ENCODE measurements around the gene IFNGR2.
A peak's percentile ranks its signal among the peaks of the same experiment; 100 is the strongest.
"Not testable (repeated sequence)": the region's sequence is repeated elsewhere in the genome, so short reads cannot be mapped to it uniquely, and the experiment has no call there.

The IFNGR2 gene

DNA sequence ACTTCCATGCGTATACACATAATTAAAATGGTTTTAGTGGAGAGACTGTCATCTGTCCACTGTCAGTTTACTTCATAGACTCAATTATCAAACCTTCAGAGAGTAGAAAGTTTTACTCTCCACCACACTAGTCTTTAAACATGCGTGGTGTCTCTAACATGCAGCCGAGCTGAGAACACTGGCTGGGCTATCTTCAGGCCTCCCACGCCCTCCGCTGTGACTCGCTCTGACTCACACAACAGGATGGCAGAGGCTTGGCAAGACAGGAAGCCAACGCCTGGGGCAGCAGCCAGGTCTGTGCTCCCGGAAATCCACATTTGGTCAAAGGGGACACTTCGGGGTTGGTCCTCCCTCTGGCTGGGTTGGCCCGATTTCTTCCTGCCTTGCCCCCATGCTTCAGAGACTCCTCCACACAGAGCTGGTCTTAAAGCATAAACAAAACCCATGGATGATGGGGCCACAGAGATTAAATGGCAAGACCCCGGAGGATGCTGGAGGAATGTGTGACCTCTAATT lies 22.7 kb upstream of the IFNGR2 start:
- peaks cover 43% of the 10 kb centered on the region for H3K4me1 ChIP-seq (ENCODE audit: insufficient read depth, poor library complexity, severe bottlenecking)
- H3K9me3 ChIP-seq (ENCODE audit: severe bottlenecking) = no peaks in the 10 kb centered on the region
- peak overlapping the region; percentile 94 for H3K27ac ChIP-seq (ENCODE audit: poor library complexity, severe bottlenecking)
- no peaks in the 10 kb centered on the region for H3K27me3 ChIP-seq (ENCODE audit: insufficient read depth, poor library complexity, severe bottlenecking)
- TF ChIP-seq, protein P1, sequence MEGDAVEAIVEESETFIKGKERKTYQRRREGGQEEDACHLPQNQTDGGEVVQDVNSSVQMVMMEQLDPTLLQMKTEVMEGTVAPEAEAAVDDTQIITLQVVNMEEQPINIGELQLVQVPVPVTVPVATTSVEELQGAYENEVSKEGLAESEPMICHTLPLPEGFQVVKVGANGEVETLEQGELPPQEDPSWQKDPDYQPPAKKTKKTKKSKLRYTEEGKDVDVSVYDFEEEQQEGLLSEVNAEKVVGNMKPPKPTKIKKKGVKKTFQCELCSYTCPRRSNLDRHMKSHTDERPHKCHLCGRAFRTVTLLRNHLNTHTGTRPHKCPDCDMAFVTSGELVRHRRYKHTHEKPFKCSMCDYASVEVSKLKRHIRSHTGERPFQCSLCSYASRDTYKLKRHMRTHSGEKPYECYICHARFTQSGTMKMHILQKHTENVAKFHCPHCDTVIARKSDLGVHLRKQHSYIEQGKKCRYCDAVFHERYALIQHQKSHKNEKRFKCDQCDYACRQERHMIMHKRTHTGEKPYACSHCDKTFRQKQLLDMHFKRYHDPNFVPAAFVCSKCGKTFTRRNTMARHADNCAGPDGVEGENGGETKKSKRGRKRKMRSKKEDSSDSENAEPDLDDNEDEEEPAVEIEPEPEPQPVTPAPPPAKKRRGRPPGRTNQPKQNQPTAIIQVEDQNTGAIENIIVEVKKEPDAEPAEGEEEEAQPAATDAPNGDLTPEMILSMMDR (IDR thresholded peaks at IDR 0.05; ENCODE audit: poor library complexity, severe bottlenecking) = no peak
- H3K4me3 ChIP-seq (ENCODE audit: severe bottlenecking) = no peak overlapping the region
- ATAC-seq (ENCODE audit: low read depth) (peak; percentile 89), DNase-seq (ENCODE audit: low spot score) (peak; percentile 97)
- no peaks in the 10 kb centered on the region for H3K36me3 ChIP-seq (ENCODE audit: low read depth)

DNA sequence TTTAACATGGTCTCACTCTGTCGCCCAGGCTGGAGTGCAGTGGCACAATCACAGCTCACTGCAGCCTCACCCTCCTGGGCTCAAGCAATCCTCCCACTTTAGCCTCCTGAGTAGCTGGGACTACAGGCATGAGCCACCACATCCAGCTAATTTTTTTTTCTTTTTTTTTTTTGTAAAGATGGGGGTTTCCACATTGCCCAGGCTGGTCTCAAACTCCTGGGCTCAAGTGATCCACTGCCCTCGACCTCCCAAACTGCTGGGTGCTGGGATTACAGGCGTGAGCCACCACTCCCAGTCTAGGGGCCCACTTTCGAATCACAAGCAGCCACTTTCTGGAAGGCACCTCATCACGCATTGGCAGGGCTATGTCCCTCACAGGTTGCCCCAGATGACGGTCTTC lies 21.8 kb upstream of the IFNGR2 start:
- H3K9me3 ChIP-seq (ENCODE audit: severe bottlenecking); ATAC-seq (ENCODE audit: low read depth); H3K4me3 ChIP-seq (ENCODE audit: severe bottlenecking); DNase-seq (ENCODE audit: low spot score); H3K27me3 ChIP-seq (ENCODE audit: insufficient read depth, poor library complexity, severe bottlenecking); H3K36me3 ChIP-seq (ENCODE audit: low read depth): not testable (repeated sequence)
- H3K27ac ChIP-seq (ENCODE audit: poor library complexity, severe bottlenecking) = peak overlapping the region; percentile 94
- peaks cover 43% of the 10 kb centered on the region for H3K4me1 ChIP-seq (ENCODE audit: insufficient read depth, poor library complexity, severe bottlenecking)

DNA sequence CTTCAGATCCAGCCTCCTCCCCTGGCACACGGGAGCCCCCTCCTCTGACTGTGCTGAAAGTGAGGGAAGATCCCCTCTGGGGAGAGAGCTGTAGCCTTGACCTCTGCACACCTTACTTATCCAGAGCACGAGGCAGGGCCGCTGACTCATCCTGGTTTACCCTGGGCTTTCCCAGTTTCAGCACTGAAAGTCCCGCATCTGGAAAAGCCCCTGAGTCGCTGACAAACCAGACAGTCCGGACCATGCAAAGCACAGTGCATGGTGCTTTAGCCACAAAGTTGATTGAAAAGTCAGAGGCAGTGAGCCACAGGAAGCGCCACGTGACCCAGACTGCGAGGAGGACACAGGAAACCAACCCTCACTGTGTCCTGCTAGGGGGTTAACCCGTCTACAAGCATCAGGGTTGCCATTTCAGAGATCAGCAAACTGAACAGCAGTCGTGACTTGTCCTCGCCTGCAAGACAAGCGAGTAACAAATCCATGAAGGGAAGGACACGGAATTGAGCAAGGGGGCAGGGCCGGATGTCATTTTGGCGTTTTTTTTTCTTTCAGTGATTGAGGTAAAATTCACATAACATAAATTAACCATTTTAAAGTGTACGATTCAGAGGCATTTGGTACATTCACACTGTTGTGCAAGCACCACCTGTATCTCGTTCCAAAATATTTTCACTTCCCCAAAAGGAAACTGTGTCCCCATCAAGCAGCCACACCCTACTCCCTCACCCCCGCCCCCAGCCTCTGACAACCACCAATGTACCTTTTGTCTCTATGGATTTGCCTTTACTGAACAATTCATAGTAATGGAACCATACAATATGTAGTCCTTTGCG lies 19.9 kb upstream of the IFNGR2 start:
- Histone ChIP-seq H3K27me3 (ENCODE audit: insufficient read depth, poor library complexity, severe bottlenecking) (no peaks in the 10 kb centered on the region), H3K36me3 (ENCODE audit: low read depth) (no peaks in the 10 kb centered on the region), H3K9me3 (ENCODE audit: severe bottlenecking) (no peaks in the 10 kb centered on the region), H3K4me1 (ENCODE audit: insufficient read depth, poor library complexity, severe bottlenecking) (peaks cover 43% of the 10 kb centered on the region), H3K27ac (ENCODE audit: poor library complexity, severe bottlenecking) (peak overlapping the region; percentile 94), H3K4me3 (ENCODE audit: severe bottlenecking) (no peak overlapping the region)
- ATAC-seq (ENCODE audit: low read depth) (peak; percentile 73), DNase-seq (ENCODE audit: low spot score) (peak; percentile 81)
- TF ChIP-seq, protein P1 (IDR thresholded peaks at IDR 0.05; ENCODE audit: poor library complexity, severe bottlenecking) = no peak

DNA sequence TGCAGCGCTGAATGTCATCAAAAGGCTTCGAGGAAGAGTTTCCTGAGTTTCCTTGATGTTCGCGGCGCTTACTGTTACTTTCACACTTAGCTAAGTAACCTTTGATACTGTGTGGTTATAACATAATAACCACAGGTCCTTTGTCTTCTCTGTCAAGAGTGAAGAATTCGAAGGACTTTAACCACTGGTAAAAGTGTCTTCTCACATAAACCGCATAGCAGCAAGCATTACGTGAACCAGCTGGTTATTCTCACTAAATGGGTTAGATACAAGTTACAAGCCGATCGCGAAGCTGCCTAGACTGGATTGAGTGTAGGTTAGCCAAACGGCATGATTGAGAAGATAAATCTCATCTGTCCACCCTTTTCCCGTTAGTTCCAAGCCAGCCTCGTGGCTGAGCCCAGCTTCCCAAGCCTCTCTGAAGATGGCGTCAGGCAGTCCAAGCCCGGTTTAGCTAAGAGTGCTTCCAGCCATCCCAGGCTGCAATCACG lies 18.3 kb upstream of the IFNGR2 start:
- TF ChIP-seq, protein P1 (IDR thresholded peaks at IDR 0.05; ENCODE audit: poor library complexity, severe bottlenecking) = no peak
- no peaks in the 10 kb centered on the region for H3K9me3 ChIP-seq (ENCODE audit: severe bottlenecking)
- peaks cover 37% of the 10 kb centered on the region for H3K4me1 ChIP-seq (ENCODE audit: insufficient read depth, poor library complexity, severe bottlenecking)
- ATAC-seq (ENCODE audit: low read depth) (no peak), DNase-seq (ENCODE audit: low spot score) (no peak)
- H3K36me3 ChIP-seq (ENCODE audit: low read depth) = no peaks in the 10 kb centered on the region
- H3K27ac ChIP-seq (ENCODE audit: poor library complexity, severe bottlenecking) = no peak overlapping the region
- H3K4me3 ChIP-seq (ENCODE audit: severe bottlenecking) = no peak overlapping the region
- H3K27me3 ChIP-seq (ENCODE audit: insufficient read depth, poor library complexity, severe bottlenecking) = no peaks in the 10 kb centered on the region

DNA sequence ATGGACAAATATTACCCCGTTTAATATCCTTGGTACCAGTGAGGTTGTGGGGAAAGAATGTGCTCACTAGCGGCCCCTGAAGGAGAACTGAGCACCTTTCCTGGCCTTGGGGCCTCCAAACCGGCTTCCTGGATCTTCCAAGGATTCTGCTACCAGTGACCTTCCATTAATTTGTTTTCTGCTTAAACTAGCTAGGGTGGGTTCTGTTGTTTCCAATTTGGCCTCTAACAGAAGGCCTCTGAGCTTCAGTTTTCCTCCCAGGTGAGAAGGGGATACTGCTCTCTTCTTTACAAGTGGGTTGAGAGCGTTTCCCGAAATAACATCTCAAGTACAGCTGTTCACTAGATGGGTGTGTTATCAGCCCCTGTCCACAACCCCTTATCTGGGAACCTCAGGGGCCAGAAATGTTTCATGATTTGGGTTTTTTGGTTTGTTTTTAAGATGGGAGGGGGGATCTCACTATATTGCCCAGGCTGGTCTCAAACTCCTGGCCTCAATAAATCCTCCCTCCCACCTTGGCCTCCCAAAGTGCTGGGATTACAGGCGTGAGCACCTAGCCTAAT lies 16.9 kb upstream of the IFNGR2 start:
- Histone ChIP-seq H3K4me3 (ENCODE audit: severe bottlenecking) (no peak overlapping the region), H3K4me1 (ENCODE audit: insufficient read depth, poor library complexity, severe bottlenecking) (peaks cover 26% of the 10 kb centered on the region), H3K27me3 (ENCODE audit: insufficient read depth, poor library complexity, severe bottlenecking) (no peaks in the 10 kb centered on the region), H3K27ac (ENCODE audit: poor library complexity, severe bottlenecking) (no peak overlapping the region), H3K36me3 (ENCODE audit: low read depth) (no peaks in the 10 kb centered on the region), H3K9me3 (ENCODE audit: severe bottlenecking) (no peaks in the 10 kb centered on the region)
- ATAC-seq (ENCODE audit: low read depth) = no peak
- no peak for DNase-seq (ENCODE audit: low spot score)
- TF ChIP-seq, protein P1 (IDR thresholded peaks at IDR 0.05; ENCODE audit: poor library complexity, severe bottlenecking) = no peak

Data from RWPE2 (cell line).